ENCODE data around the gene NOP14.

- no peak for TF ChIP-seq POLR2A (IDR thresholded peaks at IDR 0.05; ENCODE audit: low read depth, low read length)
- TF ChIP-seq POLR2AphosphoS5 (IDR thresholded peaks at IDR 0.05; ENCODE audit: low read depth, low read length), result no peak
Measured at GRCh38 chr4:2914256-2915126, 48.7 kb downstream of the NOP14 start.

Data from GM12892 (cell line).